GM23338 (cell line): ENCODE measurements around the gene BMPR1B. TPM values are rescaled to one million over a fixed set of nuclear protein-coding genes. Genes with fewer than 3 reads are reported as not detected.

Source experiments
- ATAC-seq: fragments of 200-7000 bp; cut with Tn5 transposase; 3 replicates; pipeline ENCODE4 v1.9.1; 2020
- DNase-seq: peaks from one replicate; pipeline ENCODE4 v3.0.0-alpha.2; 2015; ENCODE audit warnings: low spot score
- H2AFZ ChIP-seq: fragments of 200-600 bp; sonication (generic); 2 replicates; pipeline ENCODE4 v1.8.0; 2016; ENCODE audit warnings: antibody characterized with exemption, mild to moderate bottlenecking, moderate library complexity
- H3F3A ChIP-seq: fragments of 200-600 bp; sonication (generic); replicated peaks from 2 replicates; pipeline ENCODE4 v1.8.0; 2017; ENCODE audit warnings: antibody characterized with exemption, mixed run types, low read depth
- H3K27ac ChIP-seq: fragments of 200-600 bp; sonication (generic); 2 replicates; pipeline ENCODE4 v1.6.1; 2016; ENCODE audit warnings: low read depth
- H3K27me3 ChIP-seq: fragments of 200-600 bp; sonication (generic); 2 replicates; pipeline ENCODE4 v1.8.0; 2016; ENCODE audit warnings: mild to moderate bottlenecking, mixed run types, moderate library complexity; ENCODE audit not compliant: insufficient read depth
- H3K36me3 ChIP-seq: fragments of 200-600 bp; sonication (generic); 2 replicates; pipeline ENCODE4 v1.8.0; 2016; ENCODE audit warnings: mild to moderate bottlenecking; ENCODE audit not compliant: insufficient read depth
- H3K4me1 ChIP-seq: fragments of 200-600 bp; sonication (generic); 2 replicates; pipeline ENCODE4 v1.8.0; 2016; ENCODE audit warnings: mild to moderate bottlenecking, moderate library complexity; ENCODE audit not compliant: insufficient read depth
- H3K4me2 ChIP-seq: fragments of 200-600 bp; sonication (generic); 2 replicates; pipeline ENCODE4 v1.7.1; 2017; ENCODE audit warnings: mixed run types
- H3K4me3 ChIP-seq: fragments of 200-600 bp; sonication (generic); 2 replicates; pipeline ENCODE4 v1.6.1; 2016; ENCODE audit warnings: mixed run types
- H3K79me2 ChIP-seq: fragments of 200-600 bp; sonication (generic); replicated peaks from 2 replicates; pipeline ENCODE4 v1.8.0; 2017; ENCODE audit warnings: mild to moderate bottlenecking; ENCODE audit not compliant: insufficient read depth
- H3K9me2 ChIP-seq: fragments of 200-600 bp; sonication (generic); 2 replicates; pipeline ENCODE4 v1.8.0; 2017; ENCODE audit not compliant: insufficient read depth
- H4K20me1 ChIP-seq: fragments of 200-600 bp; sonication (generic); replicated peaks from 2 replicates; pipeline ENCODE4 v1.8.0; 2017; ENCODE audit warnings: mild to moderate bottlenecking; ENCODE audit not compliant: insufficient read depth
- H3K27ac Mint-ChIP-seq: 2 replicates; pipeline ENCODE4 v1.8.0; 2020; ENCODE audit warnings: inconsistent platforms, mild to moderate bottlenecking, moderate library complexity, mixed read lengths
- H3K27me3 Mint-ChIP-seq: 3 replicates; pipeline ENCODE4 v1.8.0; 2022; ENCODE audit warnings: low read depth, mild to moderate bottlenecking, moderate library complexity, mixed read lengths, inconsistent platforms; ENCODE audit not compliant: insufficient read depth, poor library complexity
- H3K36me3 Mint-ChIP-seq: 3 replicates; pipeline ENCODE4 v1.8.0; 2021; ENCODE audit warnings: low read depth, mild to moderate bottlenecking, inconsistent platforms, moderate library complexity, mixed read lengths
- H3K4me1 Mint-ChIP-seq: 3 replicates; pipeline ENCODE4 v1.8.0; 2020; ENCODE audit warnings: mild to moderate bottlenecking, inconsistent platforms, mixed read lengths
- H3K4me3 Mint-ChIP-seq: 3 replicates; pipeline ENCODE4 v1.8.0; 2021; ENCODE audit warnings: moderate library complexity, mild to moderate bottlenecking, inconsistent platforms, mixed read lengths
- H3K9me3 Mint-ChIP-seq: 3 replicates; pipeline ENCODE4 v1.8.0; 2020; ENCODE audit warnings: moderate library complexity, mild to moderate bottlenecking, inconsistent platforms, mixed read lengths
- CTCF ChIP-seq, 2 experiments: fragments of 200-600 bp in 1 of 2; sonication (generic) in 1 of 2; conservative IDR thresholded peaks; 2 replicates each; pipeline versions ENCODE4 v1.5.1 to v1.6.1; 2016 to 2017; ENCODE audit warnings: antibody characterized with exemption in 2 of 2, low read depth in 2 of 2, mild to moderate bottlenecking in 2 of 2, moderate library complexity in 1 of 2
- ETS1 ChIP-seq: IDR thresholded peaks from 2 replicates; pipeline ENCODE4 v1.6.1; 2016; ENCODE audit warnings: antibody characterized with exemption
- EZH2 ChIP-seq: fragments of 200-600 bp; sonication (generic); IDR thresholded peaks from one replicate; pipeline ENCODE4 v1.8.0; 2017; ENCODE audit warnings: antibody characterized with exemption, mild to moderate bottlenecking, low read depth; ENCODE audit not compliant: unreplicated experiment
- JUNB ChIP-seq: IDR thresholded peaks from one replicate; pipeline ENCODE4 v1.6.1; 2016; ENCODE audit warnings: antibody characterized with exemption; ENCODE audit not compliant: unreplicated experiment
- NANOG ChIP-seq: IDR thresholded peaks from 2 replicates; pipeline ENCODE4 v1.6.1; 2016; ENCODE audit warnings: antibody characterized with exemption, borderline replicate concordance
- POLR2AphosphoS5 ChIP-seq: IDR thresholded peaks from 2 replicates; pipeline ENCODE4 v1.6.1; 2016; ENCODE audit warnings: antibody characterized with exemption, low read depth
- REST ChIP-seq: IDR thresholded peaks from one replicate; pipeline ENCODE4 v1.6.1; 2018; ENCODE audit warnings: antibody characterized with exemption; ENCODE audit not compliant: unreplicated experiment
- STAT1 ChIP-seq: IDR thresholded peaks from one replicate; pipeline ENCODE4 v1.6.1; 2016; ENCODE audit warnings: antibody characterized with exemption; ENCODE audit not compliant: unreplicated experiment
- ZNF114 ChIP-seq: fragments of 250-450 bp; sonication (Bioruptor Pico); IDR thresholded peaks from 2 replicates; pipeline ENCODE4 v1.5.0; 2020; ENCODE audit warnings: mild to moderate bottlenecking, moderate library complexity
- polyA plus RNA-seq: library from polyadenylated mRNA; unstranded; fragments of >200 nt; fragmentation: Nextera tagmentation; extraction: Ambion mirVana; gene quantifications from 2 replicates; pipeline ENCODE4 v1.2.1, GENCODE V29; 2016
- total RNA-seq: library from RNA; depleted of rRNA; stranded (reverse); fragments of >200 nt; shearing (Covaris generic); gene quantifications from 2 replicates; pipeline ENCODE4 v1.2.3, GENCODE V29; 2014

BMPR1B gene
- total and polyA plus RNA-seq, 2 experiments from 2014 or later = 0.48 to 1.0 TPM

- no peak overlapping the region for H3K27ac ChIP-seq
- no peaks in the 10 kb centered on the region for H3K36me3 Mint-ChIP-seq
- no peak overlapping the region for H3K4me3 ChIP-seq
- no peak overlapping the region for H3K4me2 ChIP-seq
- H3K9me2 ChIP-seq = no peaks in the 10 kb centered on the region
- no peak overlapping the region for H2AFZ ChIP-seq
- H3K4me1 Mint-ChIP-seq = peaks cover 11% of the 10 kb centered on the region; the same call in 2 of the 3 replicates
- H3K9me3 Mint-ChIP-seq = no peaks in the 10 kb centered on the region
- H3K27me3 ChIP-seq = no peaks in the 10 kb centered on the region
- no peak overlapping the region for H3K4me3 Mint-ChIP-seq
- H3F3A ChIP-seq = no peaks in the 10 kb centered on the region
- H4K20me1 ChIP-seq = no peaks in the 10 kb centered on the region
- H3K27me3 Mint-ChIP-seq = no peaks in the 10 kb centered on the region
- peak; percentile 80 for ATAC-seq
- H3K36me3 ChIP-seq = no peaks in the 10 kb centered on the region
- peaks cover 6% of the 10 kb centered on the region; the same call in 1 of the 2 replicates for H3K4me1 ChIP-seq
- no peak overlapping the region; the same call in 1 of the 2 replicates for H3K27ac Mint-ChIP-seq
- TF ChIP-seq REST (no peak), ETS1 (no peak), POLR2AphosphoS5 (no peak), JUNB (no peak), STAT1 (no peak)
- DNase-seq = peak; percentile 23
- H3K79me2 ChIP-seq = no peaks in the 10 kb centered on the region
These were observed 270.3 kb downstream of the BMPR1B start for GRCh38 chr4:95027905-95028618.

- Mint-ChIP-seq H3K36me3 (no peaks in the 10 kb centered on the region), H3K4me3 (no peak overlapping the region), H3K9me3 (0 out of 3 replicates have a peak, but pooled peaks cover 7% of the 10 kb centered on the region), H3K4me1 (no peaks in the 10 kb centered on the region; the same call in 2 of the 3 replicates), H3K27me3 (no peaks in the 10 kb centered on the region), H3K27ac (no peak overlapping the region)
- Histone ChIP-seq H3K4me1 (no peaks in the 10 kb centered on the region), H3F3A (no peaks in the 10 kb centered on the region), H3K27ac (no peak overlapping the region), H3K27me3 (no peaks in the 10 kb centered on the region), H4K20me1 (no peaks in the 10 kb centered on the region), H3K36me3 (no peaks in the 10 kb centered on the region), H3K4me3 (no peak overlapping the region), H3K79me2 (no peaks in the 10 kb centered on the region), H2AFZ (no peak overlapping the region), H3K9me2 (no peaks in the 10 kb centered on the region; the same call in 1 of the 2 replicates), H3K4me2 (no peak overlapping the region)
- ATAC-seq = no peak
- DNase-seq = no peak
- TF ChIP-seq JUNB (no peak), CTCF (conservative IDR thresholded peaks at IDR 0.05; ENCODE audit: low read depth in 2 of 2) (no peak), ETS1 (no peak), NANOG (no peak), EZH2 (no peak), STAT1 (no peak), POLR2AphosphoS5 (no peak), ZNF114 (no peak)
These were observed 281.0 kb downstream of the BMPR1B start for GRCh38 chr4:95038791-95039190.
